ENCODE results near the gene PSPC1.
"Not testable (repeated sequence)": the region's sequence is repeated elsewhere in the genome, so short reads cannot be mapped to it uniquely, and the experiment has no call there.

PSPC1 gene

GRCh38 chr13:19764237-19764636 is 18.5 kb downstream of the PSPC1 start:
- no peak for DNase-seq (ENCODE audit: low read depth)

DNA sequence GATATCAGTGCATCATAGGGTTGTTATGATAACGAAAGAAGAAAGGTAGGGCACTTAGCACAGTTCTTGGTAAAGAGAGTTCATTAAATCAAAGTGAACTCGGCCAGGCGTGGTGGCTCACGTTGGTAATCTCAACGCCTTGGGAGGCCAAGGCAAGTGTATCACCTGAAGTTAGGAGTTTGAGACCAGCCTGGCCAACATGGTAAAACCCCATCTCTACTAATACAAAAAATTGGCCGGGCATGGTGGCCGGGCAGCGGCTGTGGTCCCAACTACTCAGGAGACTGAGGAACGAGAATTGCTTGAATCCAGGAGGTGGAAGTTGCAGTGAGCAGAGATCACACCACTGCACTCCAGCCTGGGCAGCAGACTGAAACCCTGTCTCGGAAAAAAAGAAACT is 19.1 kb downstream of the PSPC1 start:
- DNase-seq (ENCODE audit: low read depth): no peak

DNA sequence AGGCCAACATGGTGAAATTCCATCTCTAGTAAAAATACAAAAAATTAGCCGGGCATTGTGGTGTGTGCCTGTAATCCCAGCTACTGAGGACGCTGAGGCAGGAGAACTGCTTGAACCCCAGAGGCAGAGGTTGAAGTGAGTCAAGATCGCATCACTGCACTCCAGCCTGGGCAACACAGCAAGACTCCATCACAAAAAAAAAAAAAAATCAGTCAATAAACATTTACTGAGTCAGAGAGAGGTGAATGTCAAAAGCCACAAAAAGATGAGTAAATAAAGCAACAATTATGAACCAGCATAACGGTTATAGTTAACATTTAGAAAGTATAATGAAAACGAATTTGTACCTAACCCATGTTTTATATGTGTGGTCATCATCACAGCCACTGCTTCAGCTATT is 23.1 kb downstream of the PSPC1 start:
- DNase-seq (ENCODE audit: low read depth): no peak

DNA sequence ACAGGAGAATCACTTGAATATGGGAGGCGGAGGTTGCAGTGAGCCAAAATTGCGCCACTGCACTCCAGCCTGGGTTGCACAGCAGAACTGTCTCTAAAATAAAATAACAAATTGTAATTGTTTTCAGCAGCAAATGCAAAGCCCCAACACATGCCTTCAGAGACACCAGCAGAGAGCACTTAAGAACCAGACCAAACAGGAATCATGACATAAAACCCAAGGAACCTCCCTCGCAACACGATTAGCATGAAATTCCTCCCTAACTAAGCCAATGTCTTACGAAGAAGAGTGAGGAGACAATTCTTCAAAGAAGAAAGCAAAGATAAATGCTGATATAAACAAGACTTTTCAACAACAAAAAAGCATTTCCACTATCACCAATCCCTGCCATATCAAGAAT is 40.1 kb downstream of the PSPC1 start:
- peak; percentile 16 for DNase-seq (ENCODE audit: low read depth)

GRCh38 chr13:19737844-19738557 is 44.7 kb downstream of the PSPC1 start:
- peak; percentile 70 for DNase-seq (ENCODE audit: low read depth)

DNA sequence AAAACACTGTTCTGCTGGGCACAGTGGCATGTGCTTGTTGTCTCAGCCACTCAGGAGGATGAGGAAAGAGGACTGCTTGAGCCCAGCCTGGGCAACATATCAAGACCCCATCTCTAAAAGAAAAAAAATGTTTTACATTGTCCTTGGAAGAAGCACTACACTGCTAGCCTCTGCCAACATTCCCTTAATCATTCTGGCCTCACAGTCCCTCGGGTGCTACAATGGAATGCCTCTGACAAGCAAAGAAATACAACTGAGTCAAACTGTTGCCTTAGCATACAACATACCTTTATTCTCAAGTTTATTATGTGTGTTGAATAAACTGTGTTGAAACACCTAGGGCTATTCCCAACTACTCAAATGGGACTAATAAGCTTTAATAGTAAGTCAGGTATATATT is 56.1 kb downstream of the PSPC1 start:
- no peak for DNase-seq (ENCODE audit: low read depth)

DNA sequence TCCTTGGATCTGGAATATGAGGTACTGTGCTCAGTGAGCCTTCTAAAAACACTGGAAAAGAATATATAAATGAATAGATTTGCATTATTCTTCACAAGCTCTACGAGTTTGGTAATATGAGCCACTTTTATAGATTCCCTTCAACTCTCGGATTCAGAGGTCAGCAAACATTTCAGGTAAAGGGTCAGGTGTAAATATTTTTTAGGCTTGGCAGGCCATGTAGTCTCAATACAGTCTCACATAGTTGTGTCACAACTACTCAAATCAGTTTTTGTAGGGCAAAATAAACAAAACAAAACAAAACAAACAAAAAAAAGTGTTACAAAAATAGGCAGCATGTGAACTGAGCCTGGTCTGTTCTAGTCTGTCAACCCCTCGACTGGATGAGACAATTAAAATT is 57.4 kb downstream of the PSPC1 start:
- DNase-seq (ENCODE audit: low read depth): no peak

GRCh38 chr13:19720039-19720438 is 62.7 kb downstream of the PSPC1 start:
- DNase-seq (ENCODE audit: low read depth): no peak

DNA sequence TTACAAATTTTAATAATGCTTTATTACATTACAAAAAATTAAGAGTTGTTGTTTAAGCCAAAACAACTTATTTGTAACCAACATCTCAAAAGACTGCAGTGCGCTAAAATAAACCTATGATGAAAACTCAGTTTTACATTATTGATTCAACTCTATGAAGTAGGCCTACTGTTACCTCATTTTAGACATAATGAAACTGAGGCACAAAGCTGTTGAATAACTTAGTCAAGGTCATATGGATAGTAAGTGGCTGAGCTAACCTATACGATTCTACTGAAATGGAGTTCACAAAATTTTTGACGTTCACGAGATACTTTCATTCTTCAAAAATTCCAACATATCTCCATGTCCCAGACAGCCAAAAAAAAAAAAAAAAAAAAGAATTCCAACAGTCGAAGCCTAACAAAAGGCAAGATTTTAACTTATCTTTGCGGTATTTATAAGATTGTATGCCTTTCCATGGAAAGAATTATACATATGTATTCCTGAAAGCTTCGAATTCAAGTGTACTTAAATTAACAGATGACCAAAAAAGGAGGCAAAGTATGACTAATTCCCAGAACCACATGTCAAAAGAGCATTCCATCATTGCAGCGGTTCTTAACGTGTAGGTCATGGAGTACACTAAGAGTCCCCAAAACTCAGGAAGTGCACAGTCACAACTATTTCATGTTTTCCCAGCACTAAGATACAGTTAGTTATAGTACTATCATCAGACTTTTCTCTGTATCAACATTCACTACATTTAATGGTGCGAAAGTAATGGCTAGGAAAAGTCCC is 69.4 kb downstream of the PSPC1 start:
- peak; percentile 82 for DNase-seq (ENCODE audit: low read depth)

GRCh38 chr13:19709782-19710181 is 73.0 kb downstream of the PSPC1 start:
- not testable (repeated sequence) for DNase-seq (ENCODE audit: low read depth)

DNA sequence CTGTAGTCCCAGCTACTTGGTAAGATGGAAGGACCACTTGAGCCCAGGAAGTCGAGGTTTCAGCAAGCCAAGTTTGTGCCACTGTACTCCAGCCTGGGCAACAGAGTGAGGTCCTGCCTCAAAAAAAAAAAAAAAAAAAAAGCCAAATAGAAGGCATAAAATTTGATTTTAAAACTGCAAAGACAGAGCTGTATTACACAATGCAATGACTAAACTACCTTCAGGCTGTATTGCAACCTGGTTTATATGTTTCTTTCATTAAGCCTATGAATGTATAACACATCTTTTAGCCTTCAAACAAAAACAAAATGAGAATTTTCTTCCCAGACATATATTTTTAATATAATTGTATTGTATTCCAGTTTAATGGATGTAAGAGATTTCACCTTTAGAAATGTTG is 73.7 kb downstream of the PSPC1 start:
- DNase-seq (ENCODE audit: low read depth): not testable (repeated sequence)

DNA sequence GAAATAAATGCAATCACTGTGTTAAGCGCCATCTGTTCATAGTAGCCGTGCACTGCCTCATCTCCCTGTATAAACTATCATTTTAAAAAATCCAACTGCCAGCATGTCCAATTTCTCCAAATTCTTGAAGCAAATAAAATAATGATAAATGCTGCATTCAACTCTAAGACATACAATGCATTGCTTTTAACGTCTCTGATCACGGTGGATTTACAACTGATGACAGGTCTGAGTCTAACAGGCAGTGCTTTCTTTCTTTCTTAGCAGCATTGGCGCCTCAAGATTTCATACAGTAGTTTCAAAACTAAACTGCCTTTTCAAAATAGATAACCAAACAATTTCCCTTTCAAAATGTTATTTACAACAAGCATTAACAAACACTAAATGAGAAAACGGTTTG is 78.5 kb downstream of the PSPC1 start:
- DNase-seq (ENCODE audit: low read depth): not testable (repeated sequence)

GRCh38 chr13:19701619-19702018 is 81.1 kb downstream of the PSPC1 start:
- not testable (repeated sequence) for DNase-seq (ENCODE audit: low read depth)

GRCh38 chr13:19700963-19701362 is 81.8 kb downstream of the PSPC1 start:
- not testable (repeated sequence) for DNase-seq (ENCODE audit: low read depth)

- DNase-seq (ENCODE audit: low read depth): no peak
Observed at GRCh38 chr13:19695829-19696228, 86.9 kb downstream of the PSPC1 start.

GRCh38 chr13:19695428-19695827 is 87.3 kb downstream of the PSPC1 start:
- DNase-seq (ENCODE audit: low read depth): no peak

GRCh38 chr13:19691447-19691846 is 91.3 kb downstream of the PSPC1 start:
- peak; percentile 52 for DNase-seq (ENCODE audit: low read depth)

GRCh38 chr13:19685437-19685836 is 97.3 kb downstream of the PSPC1 start:
- DNase-seq (ENCODE audit: low read depth): no peak

GRCh38 chr13:19685034-19685433 is 97.7 kb downstream of the PSPC1 start:
- no peak for DNase-seq (ENCODE audit: low read depth)

DNA sequence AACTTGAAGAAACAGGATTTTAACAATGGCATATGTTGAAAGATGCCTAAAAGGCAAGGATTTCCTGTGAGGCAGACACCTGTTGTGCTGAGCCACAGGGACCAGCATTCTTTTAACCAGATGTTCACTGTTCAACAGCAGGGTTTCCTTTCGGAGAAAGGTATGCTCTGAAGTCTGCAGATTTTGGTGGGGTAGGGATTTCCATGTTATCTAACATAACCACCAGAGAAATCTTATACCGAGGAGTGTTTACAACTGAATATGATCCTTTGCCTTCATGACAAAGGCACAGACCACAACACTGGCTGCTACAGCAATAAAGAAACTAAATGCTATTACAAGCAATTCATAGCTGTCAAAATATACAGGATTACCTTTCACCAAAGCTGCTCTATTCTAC is 101.2 kb downstream of the PSPC1 start:
- DNase-seq (ENCODE audit: low read depth): no peak

DNA sequence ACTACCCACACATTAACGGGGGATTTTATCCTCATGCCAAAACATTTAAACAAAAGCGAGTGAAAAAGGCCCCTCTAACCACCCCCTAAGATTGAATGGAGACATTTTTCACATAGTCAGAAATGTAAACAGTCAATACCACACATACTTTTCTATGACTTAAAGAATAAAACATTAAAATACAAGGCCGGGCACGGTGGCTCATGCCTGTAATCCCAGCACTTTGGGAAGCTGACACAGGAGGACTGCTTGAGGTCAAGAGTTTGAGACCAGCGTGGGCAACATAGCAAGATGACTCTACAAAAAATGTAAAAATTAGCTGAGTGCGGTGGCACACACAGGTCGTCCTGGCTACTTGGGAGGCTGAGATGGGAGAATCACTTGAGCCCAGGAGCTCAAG is 102.0 kb downstream of the PSPC1 start:
- DNase-seq (ENCODE audit: low read depth): peak; percentile 7

GRCh38 chr13:19676168-19676567 is 106.6 kb downstream of the PSPC1 start:
- DNase-seq (ENCODE audit: low read depth): no peak

GRCh38 chr13:19674898-19675297 is 107.8 kb downstream of the PSPC1 start:
- DNase-seq (ENCODE audit: low read depth): no peak
